Activated naive CD4-positive, alpha-beta T cell treated with anti-CD3 and anti-CD28 coated beads, Interleukin-2, amount 10 ng/mL, durations not matched to agents 7 days and 5 days (primary cell): ENCODE measurements around the gene SHKBP1.

Experiments used
- CTCF ChIA-PET: fragments of 350-600 bp; sonication (Branson Sonifier 250); formaldehyde crosslinking; loops from one replicate; lab custom pipeline; 2021; ENCODE audit warnings: antibody characterized with exemption; lab: Charles Lee
- DNase-seq: peaks from one replicate; pipeline ENCODE4 v3.0.0-alpha.2; 2020
- H3K27ac Mint-ChIP-seq: one replicate; pipeline ENCODE4 v1.8.0; 2021; ENCODE audit warnings: mild to moderate bottlenecking, moderate library complexity, mixed read lengths
- H3K27me3 Mint-ChIP-seq: one replicate; pipeline ENCODE4 v1.8.0; 2021; ENCODE audit warnings: mild to moderate bottlenecking, mixed read lengths
- H3K36me3 Mint-ChIP-seq: one replicate; pipeline ENCODE4 v1.8.0; 2021; ENCODE audit warnings: mixed read lengths
- H3K4me1 Mint-ChIP-seq: one replicate; pipeline ENCODE4 v1.8.0; 2021; ENCODE audit warnings: mixed read lengths
- H3K4me3 Mint-ChIP-seq: one replicate; pipeline ENCODE4 v1.8.0; 2021; ENCODE audit warnings: mild to moderate bottlenecking, moderate library complexity, mixed read lengths
- H3K9me3 Mint-ChIP-seq: one replicate; pipeline ENCODE4 v1.8.0; 2021; ENCODE audit warnings: mixed read lengths

SHKBP1 gene

DNA sequence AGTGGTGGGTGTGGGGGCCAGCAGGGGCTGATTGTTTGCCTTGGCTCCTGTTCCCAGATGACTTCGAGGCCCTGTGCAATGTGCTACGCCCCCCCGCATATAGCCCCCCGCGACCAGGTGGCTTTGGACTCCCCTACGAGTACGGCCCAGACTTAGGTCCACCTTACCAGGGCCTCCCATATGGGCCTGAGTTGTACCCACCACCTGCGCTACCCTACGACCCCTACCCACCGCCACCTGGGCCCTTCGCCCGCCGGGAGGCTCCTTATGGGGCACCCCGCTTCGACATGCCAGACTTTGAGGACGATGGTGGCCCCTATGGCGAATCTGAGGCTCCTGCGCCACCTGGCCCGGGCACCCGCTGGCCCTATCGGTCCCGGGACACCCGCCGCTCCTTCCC is 50.2 kb downstream of the SHKBP1 start:
- H3K27ac Mint-ChIP-seq = no peak overlapping the region
- CTCF ChIA-PET = no interaction called here
- peaks cover 22% of the 10 kb centered on the region for H3K4me1 Mint-ChIP-seq
- peaks cover 17% of the 10 kb centered on the region for H3K36me3 Mint-ChIP-seq
- no peaks in the 10 kb centered on the region for H3K9me3 Mint-ChIP-seq
- H3K4me3 Mint-ChIP-seq = no peak overlapping the region
- DNase-seq = no peak
- no peaks in the 10 kb centered on the region for H3K27me3 Mint-ChIP-seq

GRCh38 chr19:40627486-40628279 is 51.0 kb downstream of the SHKBP1 start:
- CTCF ChIA-PET = no interaction called here
- Mint-ChIP-seq H3K4me1 (peaks cover 20% of the 10 kb centered on the region), H3K4me3 (no peak overlapping the region), H3K9me3 (no peaks in the 10 kb centered on the region), H3K36me3 (peaks cover 17% of the 10 kb centered on the region), H3K27me3 (peaks cover 4% of the 10 kb centered on the region), H3K27ac (no peak overlapping the region)
- no peak for DNase-seq

- H3K9me3 Mint-ChIP-seq = no peaks in the 10 kb centered on the region
- no peak overlapping the region for H3K4me3 Mint-ChIP-seq
- no peak for DNase-seq
- H3K27ac Mint-ChIP-seq = no peak overlapping the region
- H3K4me1 Mint-ChIP-seq = peaks cover 19% of the 10 kb centered on the region
- H3K27me3 Mint-ChIP-seq = peaks cover 19% of the 10 kb centered on the region
- H3K36me3 Mint-ChIP-seq = peaks cover 12% of the 10 kb centered on the region
- CTCF ChIA-PET = no interaction called here
Measured at GRCh38 chr19:40629346-40629745, 52.7 kb downstream of the SHKBP1 start.

DNA sequence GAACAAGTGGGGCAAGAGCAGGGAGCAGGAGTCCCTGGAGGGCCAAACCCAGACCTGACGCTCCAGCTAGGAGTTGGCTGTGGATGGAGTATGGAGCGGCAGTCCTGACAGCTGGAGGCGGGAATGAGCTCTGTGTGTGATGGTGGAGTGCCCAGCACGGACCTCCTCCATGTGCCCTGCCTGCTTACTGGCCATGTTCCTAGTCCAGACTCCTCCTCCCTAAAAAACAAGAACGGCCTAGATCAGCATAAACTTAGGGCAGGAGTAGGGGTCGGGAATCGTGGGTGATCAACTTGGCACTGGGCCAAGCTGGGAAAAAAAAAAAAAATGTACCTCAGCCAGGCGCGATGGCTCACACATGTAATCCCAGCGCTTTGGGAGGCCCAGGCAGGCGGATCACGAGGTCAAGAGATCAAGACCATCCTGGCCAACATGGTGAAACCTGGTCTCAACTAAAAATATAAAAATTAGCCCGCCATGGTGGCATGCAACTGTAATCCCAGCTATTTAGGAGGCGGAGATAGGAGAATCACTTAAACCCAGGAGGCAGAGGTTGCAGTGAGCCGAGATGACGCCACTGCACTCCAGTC is 54.0 kb downstream of the SHKBP1 start:
- H3K4me1 Mint-ChIP-seq = peaks cover 17% of the 10 kb centered on the region
- H3K9me3 Mint-ChIP-seq = no peaks in the 10 kb centered on the region
- H3K4me3 Mint-ChIP-seq = no peak overlapping the region
- no peak for DNase-seq
- CTCF ChIA-PET = no interaction called here
- H3K36me3 Mint-ChIP-seq = peaks cover 7% of the 10 kb centered on the region
- peaks cover 32% of the 10 kb centered on the region for H3K27me3 Mint-ChIP-seq
- no peak overlapping the region for H3K27ac Mint-ChIP-seq

GRCh38 chr19:40632311-40633036 is 55.8 kb downstream of the SHKBP1 start:
- H3K36me3 Mint-ChIP-seq = peaks cover 3% of the 10 kb centered on the region
- CTCF ChIA-PET = interaction anchor here (1.0 to 3.8 kb wide), 5 partner anchors 12 to 175 kb away, joined by 3 to 72 read pairs (median 3); no protein-coding TSS in a partner anchor
- peaks cover 17% of the 10 kb centered on the region for H3K4me1 Mint-ChIP-seq
- H3K4me3 Mint-ChIP-seq = no peak overlapping the region
- H3K27me3 Mint-ChIP-seq = peaks cover 41% of the 10 kb centered on the region
- H3K9me3 Mint-ChIP-seq = no peaks in the 10 kb centered on the region
- H3K27ac Mint-ChIP-seq = no peak overlapping the region
- DNase-seq = no peak

DNA sequence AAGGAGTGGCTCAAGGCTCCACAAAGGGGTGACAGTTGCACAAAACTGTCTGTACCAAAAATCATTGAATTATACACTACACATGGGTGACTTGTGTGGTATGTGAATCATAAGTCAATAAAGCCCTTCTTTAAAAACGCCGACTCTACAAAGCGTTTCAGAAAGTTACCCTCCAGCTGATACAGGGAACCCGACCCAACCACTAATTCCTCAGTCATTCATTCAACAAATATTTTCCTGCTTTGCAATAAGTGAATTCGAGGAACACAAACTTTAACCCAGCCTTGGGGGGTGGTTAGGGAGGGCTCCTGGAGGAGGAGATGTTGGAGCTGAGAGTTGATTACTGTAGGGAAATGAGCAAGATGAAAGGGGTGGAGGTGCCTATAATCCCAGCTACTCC is 56.5 kb downstream of the SHKBP1 start:
- H3K4me1 Mint-ChIP-seq = peaks cover 17% of the 10 kb centered on the region
- H3K36me3 Mint-ChIP-seq = peaks cover 3% of the 10 kb centered on the region
- peaks cover 41% of the 10 kb centered on the region for H3K27me3 Mint-ChIP-seq
- H3K4me3 Mint-ChIP-seq = no peak overlapping the region
- CTCF ChIA-PET = interaction anchor here (1.0 to 3.8 kb wide), 6 partner anchors 11 to 174 kb away, joined by 3 to 72 read pairs (median 4); no protein-coding TSS in a partner anchor
- no peak overlapping the region for H3K27ac Mint-ChIP-seq
- DNase-seq = no peak
- H3K9me3 Mint-ChIP-seq = no peaks in the 10 kb centered on the region

- no peak for DNase-seq
- no peak overlapping the region for H3K27ac Mint-ChIP-seq
- H3K4me1 Mint-ChIP-seq = peaks cover 21% of the 10 kb centered on the region
- H3K27me3 Mint-ChIP-seq = peaks cover 48% of the 10 kb centered on the region
- H3K4me3 Mint-ChIP-seq = no peak overlapping the region
- no peaks in the 10 kb centered on the region for H3K36me3 Mint-ChIP-seq
- H3K9me3 Mint-ChIP-seq = no peaks in the 10 kb centered on the region
- CTCF ChIA-PET = no interaction called here
Measured at GRCh38 chr19:40638327-40638726, 61.7 kb downstream of the SHKBP1 start.

DNA sequence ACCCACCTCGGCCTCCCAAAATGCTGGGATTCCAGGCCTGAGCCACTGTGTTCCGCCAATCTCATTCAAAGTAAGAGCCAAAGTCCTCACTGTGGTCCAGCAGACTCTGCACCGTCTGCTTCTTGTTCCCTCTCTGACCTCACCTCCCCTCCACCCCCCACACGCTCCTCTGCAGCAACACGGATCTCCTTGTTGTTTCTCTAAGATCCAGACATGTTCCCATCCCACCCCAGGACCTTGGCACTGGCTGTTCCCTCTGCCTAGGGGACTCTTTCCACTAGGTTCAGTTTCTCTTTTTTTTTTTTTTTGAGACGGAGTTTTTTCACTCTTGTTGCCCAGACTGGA is 62.9 kb downstream of the SHKBP1 start:
- Mint-ChIP-seq H3K27me3 (peaks cover 35% of the 10 kb centered on the region), H3K4me3 (no peak overlapping the region), H3K4me1 (peaks cover 12% of the 10 kb centered on the region), H3K9me3 (no peaks in the 10 kb centered on the region), H3K27ac (peak overlapping the region; percentile 0), H3K36me3 (no peaks in the 10 kb centered on the region)
- DNase-seq = no peak
- CTCF ChIA-PET = no interaction called here

GRCh38 chr19:40640744-40641143 is 64.1 kb downstream of the SHKBP1 start:
- Mint-ChIP-seq H3K9me3 (no peaks in the 10 kb centered on the region), H3K27me3 (peaks cover 23% of the 10 kb centered on the region), H3K4me3 (no peak overlapping the region), H3K27ac (no peak overlapping the region), H3K36me3 (no peaks in the 10 kb centered on the region), H3K4me1 (peaks cover 12% of the 10 kb centered on the region)
- CTCF ChIA-PET = interaction anchor here (0.5 kb wide), 1 partner anchor 156 kb away, joined by 3 read pairs; no protein-coding TSS in a partner anchor
- DNase-seq = no peak
